Dendritic cell treated with granulocyte-macrophage colony-stimulating factor and Interleukin-4, amounts not matched to agents 40 ng/mL and 50 ng/mL, for 4 days (primary cell): ENCODE measurements around the gene ZSCAN26.

Source experiments
- H3K27ac Mint-ChIP-seq: one replicate; pipeline ENCODE4 v1.8.0; 2022; ENCODE audit warnings: mild to moderate bottlenecking, mixed read lengths
- H3K27me3 Mint-ChIP-seq: one replicate; pipeline ENCODE4 v1.8.0; 2022; ENCODE audit warnings: mild to moderate bottlenecking, mixed read lengths
- H3K36me3 Mint-ChIP-seq: one replicate; pipeline ENCODE4 v1.8.0; 2022; ENCODE audit warnings: low read depth, mixed read lengths
- H3K4me1 Mint-ChIP-seq: one replicate; pipeline ENCODE4 v1.8.0; 2022; ENCODE audit warnings: low read depth, mixed read lengths
- H3K4me3 Mint-ChIP-seq: one replicate; pipeline ENCODE4 v1.8.0; 2022; ENCODE audit warnings: mild to moderate bottlenecking, moderate library complexity, mixed read lengths
- H3K9me3 Mint-ChIP-seq: one replicate; pipeline ENCODE4 v1.8.0; 2022; ENCODE audit warnings: mixed read lengths
- intact Hi-C: fragments of 100-400 bp; cut with micrococcal nuclease; formaldehyde crosslinking; loops from one replicate; pipeline ENCODE4 v1.15.0; 2022

ZSCAN26 gene

GRCh38 chr6:28243946-28244345 lies 23.0 kb upstream of the ZSCAN26 start:
- Mint-ChIP-seq H3K27ac (peak overlapping the region; percentile 95), H3K9me3 (no peaks in the 10 kb centered on the region), H3K36me3 (peaks cover 61% of the 10 kb centered on the region), H3K27me3 (no peaks in the 10 kb centered on the region), H3K4me3 (no peak overlapping the region), H3K4me1 (peaks cover 36% of the 10 kb centered on the region)
- intact Hi-C loops = no loop called here

GRCh38 chr6:28245206-28245941 lies 21.6 kb upstream of the ZSCAN26 start:
- intact Hi-C loops = no loop called here
- Mint-ChIP-seq H3K4me1 (peaks cover 30% of the 10 kb centered on the region), H3K4me3 (no peak overlapping the region), H3K9me3 (no peaks in the 10 kb centered on the region), H3K36me3 (peaks cover 69% of the 10 kb centered on the region), H3K27ac (peak overlapping the region; percentile 20), H3K27me3 (no peaks in the 10 kb centered on the region)

GRCh38 chr6:28248916-28249315 lies 18.0 kb upstream of the ZSCAN26 start:
- intact Hi-C loops = no loop called here
- Mint-ChIP-seq H3K27ac (no peak overlapping the region), H3K36me3 (peaks cover 80% of the 10 kb centered on the region), H3K27me3 (no peaks in the 10 kb centered on the region), H3K4me3 (no peak overlapping the region), H3K9me3 (no peaks in the 10 kb centered on the region), H3K4me1 (peaks cover 14% of the 10 kb centered on the region)

GRCh38 chr6:28250747-28251146 lies 16.2 kb upstream of the ZSCAN26 start:
- H3K9me3 Mint-ChIP-seq = no peaks in the 10 kb centered on the region
- intact Hi-C loops = loop anchor here (5.0 kb wide), 2 partner anchors 33 to 102 kb away; no protein-coding TSS in a partner anchor
- no peaks in the 10 kb centered on the region for H3K27me3 Mint-ChIP-seq
- peaks cover 62% of the 10 kb centered on the region for H3K36me3 Mint-ChIP-seq
- peak overlapping the region; percentile 26 for H3K4me3 Mint-ChIP-seq
- no peak overlapping the region for H3K27ac Mint-ChIP-seq
- peaks cover 14% of the 10 kb centered on the region for H3K4me1 Mint-ChIP-seq

- peaks cover 14% of the 10 kb centered on the region for H3K4me1 Mint-ChIP-seq
- intact Hi-C loops = loop anchor here (2.0 to 5.0 kb wide), 4 partner anchors 15 to 115 kb away; partner anchors contain the start of gene ZSCAN26
- no peaks in the 10 kb centered on the region for H3K9me3 Mint-ChIP-seq
- H3K27ac Mint-ChIP-seq = peak overlapping the region; percentile 90
- no peaks in the 10 kb centered on the region for H3K27me3 Mint-ChIP-seq
- peak overlapping the region; percentile 97 for H3K4me3 Mint-ChIP-seq
- H3K36me3 Mint-ChIP-seq = peaks cover 53% of the 10 kb centered on the region
Measured at GRCh38 chr6:28251661-28252008, 15.3 kb upstream of the ZSCAN26 start.

- intact Hi-C loops = loop anchor here (2.0 to 5.0 kb wide), 4 partner anchors 15 to 115 kb away; partner anchors contain the start of gene ZSCAN26
- Mint-ChIP-seq H3K9me3 (no peaks in the 10 kb centered on the region), H3K4me1 (peaks cover 14% of the 10 kb centered on the region), H3K27me3 (no peaks in the 10 kb centered on the region), H3K27ac (peak within 1 kb of the TSS; percentile 90), H3K4me3 (peak within 1 kb of the TSS; percentile 97), H3K36me3 (peaks cover 46% of the 10 kb centered on the region)
Measured at GRCh38 chr6:28252009-28252975, 14.7 kb upstream of the ZSCAN26 start, which contains the start of gene ZKSCAN4. TSS of gene ZKSCAN4 (minus strand) at chr6:28252269. CDS start at chr6:28251980, 289 bp downstream.

GRCh38 chr6:28254121-28254519 lies 12.8 kb upstream of the ZSCAN26 start:
- Mint-ChIP-seq H3K4me3 (no peak overlapping the region), H3K27ac (peak overlapping the region; percentile 90), H3K4me1 (peaks cover 20% of the 10 kb centered on the region), H3K9me3 (peaks cover 9% of the 10 kb centered on the region), H3K27me3 (no peaks in the 10 kb centered on the region), H3K36me3 (peaks cover 34% of the 10 kb centered on the region)
- intact Hi-C loops = loop anchor here (5.0 kb wide), 2 partner anchors 37 to 98 kb away; no protein-coding TSS in a partner anchor

GRCh38 chr6:28257042-28257441 lies 9.9 kb upstream of the ZSCAN26 start:
- Mint-ChIP-seq H3K9me3 (peaks cover 30% of the 10 kb centered on the region), H3K4me1 (peaks cover 14% of the 10 kb centered on the region), H3K36me3 (peaks cover 21% of the 10 kb centered on the region), H3K4me3 (no peak overlapping the region), H3K27ac (no peak overlapping the region), H3K27me3 (peaks cover 11% of the 10 kb centered on the region)
- intact Hi-C loops = no loop called here

- peak within 1 kb of the TSS; percentile 59 for H3K4me3 Mint-ChIP-seq
- peaks cover 6% of the 10 kb centered on the region for H3K4me1 Mint-ChIP-seq
- H3K9me3 Mint-ChIP-seq = peaks cover 30% of the 10 kb centered on the region
- peaks cover 13% of the 10 kb centered on the region for H3K36me3 Mint-ChIP-seq
- peaks cover 11% of the 10 kb centered on the region for H3K27me3 Mint-ChIP-seq
- H3K27ac Mint-ChIP-seq = peak within 1 kb of the TSS; percentile 88
- intact Hi-C loops = no loop called here
Measured at GRCh38 chr6:28258877-28259777, 7.8 kb upstream of the ZSCAN26 start, which contains the start of gene NKAPL. TSS of gene NKAPL (plus strand) at chr6:28259297. CDS start at chr6:28259372, 75 bp downstream.

- Mint-ChIP-seq H3K27me3 (peaks cover 11% of the 10 kb centered on the region), H3K9me3 (peaks cover 24% of the 10 kb centered on the region), H3K36me3 (peaks cover 8% of the 10 kb centered on the region), H3K27ac (no peak overlapping the region), H3K4me3 (no peak overlapping the region), H3K4me1 (peaks cover 2% of the 10 kb centered on the region)
- intact Hi-C loops = no loop called here
Measured at GRCh38 chr6:28263922-28264321, 3.0 kb upstream of the ZSCAN26 start.

- Mint-ChIP-seq H3K27me3 (peaks cover 5% of the 10 kb centered on the region), H3K36me3 (no peaks in the 10 kb centered on the region), H3K9me3 (peaks cover 14% of the 10 kb centered on the region), H3K4me3 (no peak overlapping the region), H3K27ac (no peak overlapping the region), H3K4me1 (no peaks in the 10 kb centered on the region)
- intact Hi-C loops = loop anchor here (5.0 kb wide), 1 partner anchor 72 kb away; the partner anchor contains the start of gene ZSCAN31
Measured at GRCh38 chr6:28264834-28265401, 2.0 kb upstream of the ZSCAN26 start.

GRCh38 chr6:28266563-28266961 lies 381 bp upstream of the ZSCAN26 start:
- Mint-ChIP-seq H3K27ac (no peak overlapping the region), H3K4me3 (no peak overlapping the region)

More at GRCh38 chr6:28266563-28266961, 381 bp upstream of the ZSCAN26 start:
- Mint-ChIP-seq H3K27me3 (no peaks in the 10 kb centered on the region), H3K4me1 (no peaks in the 10 kb centered on the region), H3K9me3 (peaks cover under 1% of the 10 kb centered on the region), H3K36me3 (peaks cover 6% of the 10 kb centered on the region)
- intact Hi-C loops = loop anchor here (2.0 to 5.0 kb wide), 3 partner anchors 14 to 130 kb away; partner anchors contain the start of genes ZKSCAN4 and ZSCAN31
